NB4 (cell line): ENCODE measurements around the gene SMIM43.

Source experiments
- POLR2A ChIP-seq: IDR thresholded peaks from 2 replicates; pipeline ENCODE4 v1.6.1; 2011; ENCODE audit warnings: mild to moderate bottlenecking; ENCODE audit not compliant: insufficient read length; ENCODE audit errors: extremely low read depth
- TF ChIP-seq, protein P1 (sequence below): IDR thresholded peaks from one replicate; pipeline ENCODE4 v1.5.1; 2012; ENCODE audit warnings: low read depth, low read length

GRCh38 chr4:121712783-121713182 is 52.2 kb downstream of the SMIM43 start:
- TF ChIP-seq, protein P1, sequence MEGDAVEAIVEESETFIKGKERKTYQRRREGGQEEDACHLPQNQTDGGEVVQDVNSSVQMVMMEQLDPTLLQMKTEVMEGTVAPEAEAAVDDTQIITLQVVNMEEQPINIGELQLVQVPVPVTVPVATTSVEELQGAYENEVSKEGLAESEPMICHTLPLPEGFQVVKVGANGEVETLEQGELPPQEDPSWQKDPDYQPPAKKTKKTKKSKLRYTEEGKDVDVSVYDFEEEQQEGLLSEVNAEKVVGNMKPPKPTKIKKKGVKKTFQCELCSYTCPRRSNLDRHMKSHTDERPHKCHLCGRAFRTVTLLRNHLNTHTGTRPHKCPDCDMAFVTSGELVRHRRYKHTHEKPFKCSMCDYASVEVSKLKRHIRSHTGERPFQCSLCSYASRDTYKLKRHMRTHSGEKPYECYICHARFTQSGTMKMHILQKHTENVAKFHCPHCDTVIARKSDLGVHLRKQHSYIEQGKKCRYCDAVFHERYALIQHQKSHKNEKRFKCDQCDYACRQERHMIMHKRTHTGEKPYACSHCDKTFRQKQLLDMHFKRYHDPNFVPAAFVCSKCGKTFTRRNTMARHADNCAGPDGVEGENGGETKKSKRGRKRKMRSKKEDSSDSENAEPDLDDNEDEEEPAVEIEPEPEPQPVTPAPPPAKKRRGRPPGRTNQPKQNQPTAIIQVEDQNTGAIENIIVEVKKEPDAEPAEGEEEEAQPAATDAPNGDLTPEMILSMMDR = no peak
- TF ChIP-seq POLR2A = no peak
